HepG2 (cell line): Measurements from ENCODE around the gene MAP1B. TPM values are rescaled to one million over a fixed set of nuclear protein-coding genes. Genes with fewer than 3 reads are reported as not detected.

Source experiments
- ATAC-seq: fragments of 200-7000 bp; cut with Tn5 transposase; 3 replicates; pipeline ENCODE4 v1.9.1; 2020; ENCODE audit warnings: mild to moderate bottlenecking, moderate library complexity
- BruUV-seq: library from RNA; stranded (reverse); fragments of 400-500 nt; replicated peaks from 2 replicates; lab custom pipeline; 2021; lab: Mats Ljungman, UMichigan
- CTCF ChIA-PET: fragments of 300-600 bp; formaldehyde crosslinking; extraction: SDS; loops from one replicate; lab custom pipeline; 2021; ENCODE audit warnings: low total read pairs, inconsistent platforms, low intra/inter-chr PET ratio; lab: Yijun Ruan, JAX
- POLR2A ChIA-PET: fragments of 350-600 bp; sonication (Branson Sonifier 250); formaldehyde crosslinking; loops from one replicate; lab custom pipeline; 2020; ENCODE audit warnings: antibody characterized with exemption, inconsistent platforms; lab: Yijun Ruan, JAX
- DNase-seq: peaks from one replicate; pipeline ENCODE4 v3.0.0-alpha.2; 2015; ENCODE audit warnings: low spot score
- FAIRE-seq: peaks from 3 replicates; lab custom pipeline; 2011; peaks lifted over from hg19 to GRCh38; lab: Jason Lieb, UNC
- H2AFZ ChIP-seq: one replicate; pipeline ENCODE4 v1.6.1; 2011; ENCODE audit warnings: low read length, inconsistent platforms
- H3K27ac ChIP-seq: fragments of 300-600 bp; 3 replicates; pipeline ENCODE4 v1.8.0; 2011; ENCODE audit warnings: mixed run types, mild to moderate bottlenecking, mixed read lengths, low read length, inconsistent platforms; ENCODE audit not compliant: insufficient read depth; ENCODE audit errors: extremely low read length
- H3K27me3 ChIP-seq, 2 experiments: fragments of 200-600 bp in 1 of 2; 2 replicates in 1 of 2; 3 replicates in 1 of 2; pipeline versions ENCODE4 v1.6.0 to v1.8.0; 2011; ENCODE audit warnings: low read length in 2 of 2, mild to moderate bottlenecking in 2 of 2, moderate library complexity in 2 of 2, inconsistent platforms in 1 of 2; ENCODE audit not compliant: insufficient read depth in 2 of 2, control insufficient read depth in 1 of 2
- H3K36me3 ChIP-seq, 2 experiments: fragments of 200-600 bp in 1 of 2; replicated peaks in 1 of 2; 2 replicates in 1 of 2; 3 replicates in 1 of 2; pipeline versions ENCODE4 v1.5.1 to v1.8.0; 2011; ENCODE audit warnings: low read length in 2 of 2, inconsistent platforms in 1 of 2; ENCODE audit not compliant: insufficient read depth in 2 of 2, control insufficient read depth in 1 of 2
- H3K4me1 ChIP-seq: 2 replicates; pipeline ENCODE4 v1.5.1; 2012; ENCODE audit warnings: low read length, inconsistent platforms; ENCODE audit not compliant: insufficient read depth
- H3K4me2 ChIP-seq: 2 replicates; pipeline ENCODE4 v1.6.0; 2011; ENCODE audit warnings: low read depth, low read length, inconsistent platforms
- H3K4me3 ChIP-seq, 3 experiments: fragments of 200-600 bp in 1 of 3; sonication (generic), shearing (Covaris generic) in 1 of 3; replicated peaks in 1 of 3; 2 replicates each; pipeline ENCODE4 v1.5.1; 2011 to 2016; ENCODE audit warnings: low read length in 3 of 3, inconsistent platforms in 2 of 3, low read depth in 2 of 3, mild to moderate bottlenecking in 2 of 3, control low read depth in 1 of 3, mixed read lengths in 1 of 3; ENCODE audit not compliant: insufficient read depth in 1 of 3
- H3K79me2 ChIP-seq: one replicate; pipeline ENCODE4 v1.6.1; 2011; ENCODE audit warnings: low read length, inconsistent platforms; ENCODE audit not compliant: insufficient read depth
- H3K9ac ChIP-seq: 2 replicates; pipeline ENCODE4 v1.6.0; 2011; ENCODE audit warnings: mild to moderate bottlenecking, low read depth, low read length, inconsistent platforms; ENCODE audit not compliant: insufficient read depth
- H3K9me3 ChIP-seq: 2 replicates; pipeline ENCODE4 v1.5.1; 2012; ENCODE audit warnings: mild to moderate bottlenecking, low read length
- H4K20me1 ChIP-seq: 2 replicates; pipeline ENCODE4 v1.6.0; 2011; ENCODE audit warnings: inconsistent platforms, mild to moderate bottlenecking, low read length, moderate library complexity; ENCODE audit not compliant: insufficient read depth
- GATAD1 ChIP-seq: IDR thresholded peaks from 2 replicates; pipeline ENCODE4 v1.6.1; 2016; ENCODE audit warnings: missing genetic modification reagents, missing compliant biosample characterization
- HNF4G ChIP-seq, 2 experiments: sonication (generic) in 1 of 2; formaldehyde crosslinking in 1 of 2; IDR thresholded peaks; 2 replicates each; pipeline versions ENCODE4 v1.4.0 to v1.6.1; 2011 to 2020; ENCODE audit warnings: borderline replicate concordance in 2 of 2, low read depth in 2 of 2, mild to moderate bottlenecking in 2 of 2, low read length in 1 of 2, missing genetic modification reagents in 1 of 2, moderate library complexity in 1 of 2
- KLF16 ChIP-seq, 2 experiments: sonication (generic) in 1 of 2; formaldehyde crosslinking in 1 of 2; IDR thresholded peaks; 2 replicates each; pipeline versions ENCODE4 v1.6.1 to v1.8.0; 2016 to 2023; ENCODE audit warnings: missing genetic modification reagents in 2 of 2, missing compliant biosample characterization in 1 of 2
- NCOA2 ChIP-seq: sonication (generic); formaldehyde crosslinking; IDR thresholded peaks from 2 replicates; pipeline ENCODE4 v1.8.0; 2022; ENCODE audit warnings: inconsistent platforms
- NFIC ChIP-seq: IDR thresholded peaks from 2 replicates; pipeline ENCODE4 v1.6.1; 2012; ENCODE audit warnings: mild to moderate bottlenecking, low read length, inconsistent platforms
- NONO ChIP-seq, 2 experiments: fragments of 450-650 bp in 1 of 2; sonication (generic) in 1 of 2; formaldehyde crosslinking in 1 of 2; IDR thresholded peaks in 1 of 2; conservative IDR thresholded peaks in 1 of 2; 2 replicates each; pipeline versions ENCODE4 v1.6.1 to v1.8.0; 2017 to 2022; ENCODE audit warnings: mild to moderate bottlenecking in 1 of 2, missing genetic modification reagents in 1 of 2, moderate library complexity in 1 of 2
- NR2C2 ChIP-seq: sonication (generic); formaldehyde crosslinking; IDR thresholded peaks from 2 replicates; pipeline ENCODE4 v1.4.0; 2020; ENCODE audit warnings: missing genetic modification reagents, mild to moderate bottlenecking, moderate library complexity, borderline replicate concordance
- POGZ ChIP-seq: sonication (generic); formaldehyde crosslinking; IDR thresholded peaks from 2 replicates; pipeline ENCODE4 v1.4.0; 2020; ENCODE audit warnings: mild to moderate bottlenecking, missing genetic modification reagents
- RFX1 ChIP-seq: fragments of 450-650 bp; IDR thresholded peaks from 2 replicates; pipeline ENCODE4 v1.6.1; 2017
- TRIM24 ChIP-seq: sonication (generic); formaldehyde crosslinking; IDR thresholded peaks from 2 replicates; pipeline ENCODE4 v1.8.0; 2022; ENCODE audit warnings: mild to moderate bottlenecking, missing genetic modification reagents
- ZBTB44 ChIP-seq: sonication (generic); formaldehyde crosslinking; IDR thresholded peaks from 2 replicates; pipeline ENCODE4 v1.4.0; 2020; ENCODE audit warnings: missing genetic modification reagents
- ZNF260 ChIP-seq: sonication (generic); formaldehyde crosslinking; IDR thresholded peaks from 2 replicates; pipeline ENCODE4 v1.4.0; 2020; ENCODE audit warnings: missing genetic modification reagents, low read depth, mild to moderate bottlenecking, borderline replicate concordance
- ZNF557 ChIP-seq: sonication (generic); formaldehyde crosslinking; IDR thresholded peaks from 2 replicates; pipeline ENCODE4 v1.4.0; 2020; ENCODE audit warnings: missing genetic modification reagents
- ZNF891 ChIP-seq: sonication (generic); formaldehyde crosslinking; IDR thresholded peaks from 2 replicates; pipeline ENCODE4 v1.5.0; 2020; ENCODE audit warnings: mild to moderate bottlenecking, missing genetic modification reagents
- WGBS: methylation state at CpG from one replicate; pipeline ENCODE4 v1.1.6; 2017; ENCODE audit warnings: low lambda C conversion rate; 5-methylcytosine and 5-hydroxymethylcytosine counted together
- in situ Hi-C: cut with HindIII; loops from 2 replicates; pipeline ENCODE4 v1.10.0; 2017; ENCODE audit warnings: low pct_unique_long_range_greater_than_20kb; ENCODE audit not compliant: extremely low pct_ligation_motif_present
- intact Hi-C: fragments of 100-400 bp; cut with micrococcal nuclease; formaldehyde crosslinking; loops from one replicate; pipeline ENCODE4 v1.10.0; 2022; ENCODE audit not compliant: unreplicated experiment
- polyA plus RNA-seq, 8 experiments: library from polyadenylated mRNA; depleted of rRNA in 3 of 8; stranded (reverse) in 7 of 8; unstranded in 1 of 8; fragments of >200 nt; fragmentation: Illumina TruSeq in 4 of 8; extraction: Trizol in 4 of 8; gene quantifications; 2 replicates each; pipeline versions ENCODE4 v1.2.1 to v1.2.3, GENCODE V29; 2011 to 2016; ENCODE audit warnings: low read depth in 4 of 8, missing spikeins in 1 of 8, mixed read lengths in 1 of 8; ENCODE audit not compliant: insufficient read depth in 1 of 8
- total RNA-seq, 5 experiments: library from RNA; depleted of rRNA; stranded (reverse); fragments of >200 nt; fragmentation: Illumina TruSeq; extraction: Trizol; gene quantifications; 2 replicates each; pipeline ENCODE4 v1.2.3, GENCODE V29; 2016; ENCODE audit warnings: low read depth in 1 of 5
- TF ChIP-seq, protein P1 (sequence below): sonication (generic); formaldehyde crosslinking; IDR thresholded peaks from 2 replicates; pipeline ENCODE4 v1.8.0; 2022; ENCODE audit warnings: missing genetic modification reagents, mild to moderate bottlenecking, borderline replicate concordance

Gene MAP1B
- total and polyA plus RNA-seq, 2 of the 13 experiments (the other 11 are each of a cell fraction or from before 2014, with no cell fraction given) = 3.3 to 6.2 TPM

GRCh38 chr5:72224946-72225463 lies 117.7 kb downstream of the MAP1B start (continued):
- no peak for TF ChIP-seq NONO (IDR thresholded peaks at IDR 0.05)
- TF ChIP-seq NONO (CRISPR knock-in tag; conservative IDR thresholded peaks at IDR 0.05) = no peak
- no peak for TF ChIP-seq ZNF891 (CRISPR knock-in tag)

DNA sequence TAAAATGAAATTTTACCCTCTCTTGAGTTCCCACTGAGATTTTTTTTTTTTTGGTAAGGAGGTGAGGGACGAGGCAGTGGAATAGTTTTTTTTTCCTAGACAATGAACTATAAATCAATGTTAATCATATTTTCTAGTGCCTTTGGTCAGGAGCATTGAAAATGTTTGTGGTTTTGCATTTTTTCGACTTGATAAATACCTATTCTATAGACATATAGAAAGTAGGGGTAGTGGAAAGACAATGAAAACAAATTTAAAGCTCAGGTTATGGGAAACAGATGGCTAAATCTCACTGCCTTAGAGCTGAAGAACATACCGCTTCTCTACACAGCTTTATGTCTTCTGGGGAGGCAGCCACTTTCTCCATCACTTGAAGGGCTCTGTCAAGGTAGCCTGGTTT lies 118.5 kb downstream of the MAP1B start:
- H3K9ac ChIP-seq = no peak overlapping the region
- H3K9me3 ChIP-seq = no peaks in the 10 kb centered on the region
- H3K27me3 ChIP-seq = no peaks in the 10 kb centered on the region
- no peak overlapping the region for H3K4me3 ChIP-seq
- in situ Hi-C loops = no loop called here
- no peak overlapping the region for H3K4me2 ChIP-seq
- TF ChIP-seq ZNF557 (CRISPR knock-in tag) (no peak), NFIC (no peak), NR2C2 (CRISPR knock-in tag) (no peak), ZBTB44 (CRISPR knock-in tag) (no peak), ZNF260 (CRISPR knock-in tag) (no peak), NCOA2 (CRISPR knock-in tag) (no peak), RFX1 (no peak), KLF16 (CRISPR knock-in tag; IDR thresholded peaks at IDR 0.05) (no peak), GATAD1 (CRISPR knock-in tag) (no peak), TRIM24 (CRISPR knock-in tag) (no peak), POGZ (CRISPR knock-in tag) (no peak), HNF4G (IDR thresholded peaks at IDR 0.05; ENCODE audit: borderline replicate concordance, low read depth, low read length) (no peak), HNF4G (CRISPR knock-in tag; IDR thresholded peaks at IDR 0.05; ENCODE audit: borderline replicate concordance, low read depth) (no peak)
- TF ChIP-seq, protein P1, sequence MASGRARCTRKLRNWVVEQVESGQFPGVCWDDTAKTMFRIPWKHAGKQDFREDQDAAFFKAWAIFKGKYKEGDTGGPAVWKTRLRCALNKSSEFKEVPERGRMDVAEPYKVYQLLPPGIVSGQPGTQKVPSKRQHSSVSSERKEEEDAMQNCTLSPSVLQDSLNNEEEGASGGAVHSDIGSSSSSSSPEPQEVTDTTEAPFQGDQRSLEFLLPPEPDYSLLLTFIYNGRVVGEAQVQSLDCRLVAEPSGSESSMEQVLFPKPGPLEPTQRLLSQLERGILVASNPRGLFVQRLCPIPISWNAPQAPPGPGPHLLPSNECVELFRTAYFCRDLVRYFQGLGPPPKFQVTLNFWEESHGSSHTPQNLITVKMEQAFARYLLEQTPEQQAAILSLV = no peak
- FAIRE-seq (no peak), DNase-seq (no peak), ATAC-seq (no peak)
- BruUV-seq = no TSS peak
- POLR2A ChIA-PET = no interaction called here
- H3K36me3 ChIP-seq = peaks cover 34 to 83% of the 10 kb centered on the region in 2 experiments
- WGBS = 92% methylated on average over 3 of the region's 3 CpGs
- H3K79me2 ChIP-seq = no peaks in the 10 kb centered on the region
- no peak overlapping the region for H3K27ac ChIP-seq
- CTCF ChIA-PET = no interaction called here
- intact Hi-C loops = no loop called here
- no peaks in the 10 kb centered on the region for H3K4me1 ChIP-seq
- no peaks in the 10 kb centered on the region for H4K20me1 ChIP-seq
- H2AFZ ChIP-seq = no peak overlapping the region
